Breast epithelium (tissue), 4 donors: ENCODE measurements around the gene ARHGAP8. TPM values are rescaled to one million over a fixed set of nuclear protein-coding genes. Genes with fewer than 3 reads are reported as not detected.
"Not testable (repeated sequence)": the region's sequence is repeated elsewhere in the genome, so short reads cannot be mapped to it uniquely, and the experiment has no call there.

Experiments used
- DNase-seq, 2 donors: peaks; one replicate each; pipeline ENCODE4 v3.0.0-alpha.2; 2019; ENCODE audit warnings: low spot score in 2 of 2
- H3K27ac ChIP-seq, 2 donors: fragments of 200-600 bp; sonication (generic) in 1 of 2; one replicate each; pipeline ENCODE4 v1.5.1; 2016 to 2019; ENCODE audit warnings: mild to moderate bottlenecking in 1 of 2
- H3K27me3 ChIP-seq, 2 donors: fragments of 200-600 bp; sonication (generic) in 1 of 2; one replicate each; pipeline versions ENCODE4 v1.5.1 to v1.6.0; 2017 to 2019; ENCODE audit warnings: control low read depth in 1 of 2, mild to moderate bottlenecking in 1 of 2
- H3K36me3 ChIP-seq: fragments of 200-600 bp; one replicate; pipeline ENCODE4 v1.5.1; 2019
- H3K4me1 ChIP-seq, 2 donors: fragments of 200-600 bp; sonication (generic); one replicate each; pipeline ENCODE4 v1.5.1; 2016 to 2019; ENCODE audit warnings: control low read depth in 1 of 2
- H3K4me3 ChIP-seq, 3 donors: fragments of 200-600 bp; sonication (generic); 1 replicate in 2 of 3; 2 replicates in 1 of 3; pipeline ENCODE4 v1.5.1; 2016 to 2019; ENCODE audit warnings: mild to moderate bottlenecking in 3 of 3, moderate library complexity in 2 of 3
- H3K9me3 ChIP-seq, 2 donors: fragments of 200-600 bp; sonication (generic) in 1 of 2; one replicate each; pipeline ENCODE4 v1.5.1; 2016 to 2019; ENCODE audit warnings: control low read depth in 1 of 2
- CTCF ChIP-seq, 3 donors: fragments of 450-650 bp; IDR thresholded peaks; one replicate each; pipeline ENCODE4 v1.5.1; 2016 to 2017; ENCODE audit warnings: antibody characterized with exemption in 3 of 3, mild to moderate bottlenecking in 3 of 3, moderate library complexity in 3 of 3
- POLR2A ChIP-seq: fragments of 450-650 bp; IDR thresholded peaks from one replicate; pipeline ENCODE4 v1.6.1; 2016; ENCODE audit warnings: antibody characterized with exemption, mild to moderate bottlenecking, moderate library complexity
- POLR2AphosphoS5 ChIP-seq, 3 donors: sonication (generic); formaldehyde crosslinking; IDR thresholded peaks; one replicate each; pipeline ENCODE4 v1.6.1; 2017; ENCODE audit warnings: antibody characterized with exemption in 3 of 3
- intact Hi-C: fragments of 100-400 bp; cut with DNase I; formaldehyde crosslinking; loops from one replicate; pipeline ENCODE4 v1.15.1; 2023; ENCODE audit warnings: low total_unique reads
- total RNA-seq, 3 donors: library from RNA; depleted of rRNA; stranded (reverse); fragments of >200 nt; gene quantifications; one replicate each; pipeline ENCODE4 v1.1.0, GENCODE V29; 2016

ARHGAP8 gene
- total RNA-seq, 3 donors from 2014 or later, result 9.8 to 39.4 (median 32.4) TPM

GRCh38 chr22:44855855-44856254 lies 103.5 kb downstream of the ARHGAP8 start:
- H3K27ac ChIP-seq, result no peak overlapping the region
- no peaks in the 10 kb centered on the region for H3K9me3 ChIP-seq
- peak in 1 of 2 donors; percentile 28 for DNase-seq
- H3K4me3 ChIP-seq, result no peak overlapping the region
- TF ChIP-seq CTCF (IDR thresholded peaks at IDR 0.05), result no peak
- no peak for TF ChIP-seq POLR2A
- no peak for TF ChIP-seq POLR2AphosphoS5 (IDR thresholded peaks at IDR 0.05)
- no peaks in the 10 kb centered on the region for H3K36me3 ChIP-seq
- H3K27me3 ChIP-seq, result no peaks in the 10 kb centered on the region
- no peaks in the 10 kb centered on the region for H3K4me1 ChIP-seq
- intact Hi-C loops, result no loop called here

GRCh38 chr22:44858819-44859218 lies 106.4 kb downstream of the ARHGAP8 start:
- H3K4me3 ChIP-seq, H3K9me3 ChIP-seq, intact Hi-C loops, H3K27me3 ChIP-seq, H3K36me3 ChIP-seq, H3K4me1 ChIP-seq: not testable (repeated sequence)
- peak in 1 of 2 donors; percentile 59 for DNase-seq
- peak overlapping the region; percentile 50 to 59 for H3K27ac ChIP-seq

GRCh38 chr22:44859641-44860040 lies 107.3 kb downstream of the ARHGAP8 start:
- Histone ChIP-seq H3K27me3 (no peaks in the 10 kb centered on the region), H3K36me3 (no peaks in the 10 kb centered on the region), H3K27ac (peak overlapping the region in 1 of 2 donors; percentile 59), H3K4me3 (no peak overlapping the region), H3K4me1 (no peaks in the 10 kb centered on the region), H3K9me3 (no peaks in the 10 kb centered on the region)
- intact Hi-C loops, result no loop called here
- TF ChIP-seq POLR2AphosphoS5 (IDR thresholded peaks at IDR 0.05) (no peak), CTCF (IDR thresholded peaks at IDR 0.05) (no peak), POLR2A (no peak)
- no peak for DNase-seq

GRCh38 chr22:44860311-44860710 lies 107.9 kb downstream of the ARHGAP8 start:
- Histone ChIP-seq H3K36me3 (no peaks in the 10 kb centered on the region), H3K4me3 (no peak overlapping the region), H3K4me1 (no peaks in the 10 kb centered on the region), H3K27ac (no peak overlapping the region), H3K27me3 (no peaks in the 10 kb centered on the region), H3K9me3 (no peaks in the 10 kb centered on the region)
- TF ChIP-seq POLR2A, result no peak
- no peak for TF ChIP-seq CTCF (IDR thresholded peaks at IDR 0.05)
- DNase-seq, result no peak
- intact Hi-C loops, result no loop called here

- intact Hi-C loops, result no loop called here
- TF ChIP-seq POLR2A (no peak), POLR2AphosphoS5 (IDR thresholded peaks at IDR 0.05) (no peak), CTCF (IDR thresholded peaks at IDR 0.05) (no peak)
- Histone ChIP-seq H3K4me1 (no peaks in the 10 kb centered on the region), H3K9me3 (no peaks in the 10 kb centered on the region), H3K27me3 (no peaks in the 10 kb centered on the region), H3K27ac (no peak overlapping the region), H3K36me3 (no peaks in the 10 kb centered on the region), H3K4me3 (no peak overlapping the region)
- DNase-seq, result no peak
These were observed 108.9 kb downstream of the ARHGAP8 start for GRCh38 chr22:44861245-44861644.

- H3K4me1 ChIP-seq, result no peaks in the 10 kb centered on the region
- no peaks in the 10 kb centered on the region for H3K9me3 ChIP-seq
- H3K27ac ChIP-seq, result no peak overlapping the region
- H3K27me3 ChIP-seq, result no peaks in the 10 kb centered on the region
- intact Hi-C loops, result no loop called here
- H3K4me3 ChIP-seq, result no peak overlapping the region
- no peaks in the 10 kb centered on the region for H3K36me3 ChIP-seq
- TF ChIP-seq POLR2A (no peak), CTCF (IDR thresholded peaks at IDR 0.05) (no peak), POLR2AphosphoS5 (IDR thresholded peaks at IDR 0.05) (no peak)
- no peak for DNase-seq
These were observed 109.9 kb downstream of the ARHGAP8 start for GRCh38 chr22:44862281-44862680.
